IPS-NIHi7 (cell line): ENCODE measurements around the gene LCP1.

Experiments used
- DNase-seq: peaks from one replicate; pipeline ENCODE4 v3.0.0; 2012; ENCODE audit warnings: mixed read lengths; ENCODE audit errors: extremely low spot score

Gene LCP1

DNA sequence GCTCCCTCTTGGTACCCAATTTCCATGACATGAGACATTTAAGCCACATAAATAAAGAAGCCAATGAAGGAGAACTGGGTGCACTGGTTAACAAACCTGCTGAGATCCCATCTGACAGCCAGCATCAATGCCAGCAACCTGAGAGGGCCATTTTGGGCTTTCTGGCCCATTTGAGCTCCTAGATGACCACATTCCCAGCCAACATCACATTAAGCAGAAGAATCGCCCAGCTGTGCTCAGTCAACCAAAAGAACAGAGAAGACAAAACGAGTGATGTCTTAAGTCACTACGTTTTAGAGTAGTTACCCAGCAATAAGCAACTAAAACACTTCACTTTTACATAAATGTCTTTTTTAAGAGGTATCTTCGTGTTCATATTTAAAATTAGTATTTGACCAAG, 21.9 kb downstream of the LCP1 start:
- no peak for DNase-seq

DNA sequence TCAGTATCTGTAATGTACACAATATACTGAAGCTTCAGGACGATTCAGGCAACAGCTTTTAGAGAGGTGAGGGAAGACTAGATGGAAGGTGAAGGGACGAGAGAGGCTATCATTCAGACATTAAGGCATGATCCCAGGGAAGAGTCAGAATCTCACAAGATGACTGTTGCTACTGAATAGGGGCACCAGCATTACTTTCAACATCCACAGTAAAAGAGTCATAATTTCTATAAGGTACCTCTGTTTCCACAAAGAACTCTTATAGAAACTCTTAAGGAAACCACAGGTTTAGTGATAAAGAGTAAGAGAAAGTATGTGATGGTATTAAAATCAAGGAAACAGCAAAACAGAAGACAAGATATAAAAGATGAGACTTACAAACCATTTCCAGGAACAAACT, 23.0 kb downstream of the LCP1 start:
- no peak for DNase-seq

DNA sequence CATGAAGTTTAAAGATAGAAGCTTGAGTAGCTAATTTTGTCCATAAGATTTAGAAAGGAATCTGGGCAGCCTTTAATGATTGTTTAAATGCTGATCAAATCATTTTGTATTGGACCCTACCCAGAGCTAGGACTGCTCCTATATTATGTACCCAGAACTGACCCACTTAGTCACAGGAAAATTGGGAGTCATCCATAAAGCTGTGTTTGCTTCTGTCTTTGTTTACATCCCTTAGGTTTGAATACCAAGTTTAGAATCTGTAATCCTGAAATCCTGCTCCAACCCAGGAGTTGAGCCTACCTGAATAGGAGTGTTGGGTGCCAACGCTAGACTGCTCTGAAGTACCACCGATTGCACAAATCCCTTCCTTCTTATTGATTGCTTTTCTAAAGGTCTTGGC, 23.8 kb downstream of the LCP1 start:
- DNase-seq, result no peak

DNA sequence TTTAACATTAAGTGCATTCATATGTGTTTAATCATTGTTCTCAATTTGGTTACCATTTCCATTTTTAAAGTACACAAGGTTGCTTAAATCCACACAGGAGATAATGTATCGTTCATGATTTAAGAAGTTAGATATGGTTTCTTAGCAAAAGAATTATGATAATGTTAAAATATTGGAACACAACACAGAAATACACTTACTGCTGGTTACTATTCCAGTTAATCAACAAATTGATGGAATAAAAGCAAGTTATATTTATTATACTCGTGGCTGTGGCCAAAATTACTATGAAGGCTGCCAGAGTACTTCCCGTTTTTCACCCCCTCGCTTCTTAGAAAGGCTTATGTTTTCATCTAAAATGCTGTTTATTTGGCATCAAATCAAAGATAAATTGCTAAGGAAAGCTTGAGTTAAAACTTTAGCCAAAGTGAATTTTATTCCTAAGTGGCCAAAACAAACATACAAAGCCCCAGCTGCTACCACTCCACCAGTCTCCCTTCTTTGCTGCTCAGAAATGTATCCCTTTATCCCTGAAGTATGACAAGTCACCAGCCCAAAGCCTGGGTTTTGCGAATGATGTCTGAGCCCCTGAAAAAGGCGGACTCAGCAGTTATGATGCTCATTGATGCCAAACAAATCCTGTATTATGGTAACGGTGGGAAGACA, 27.7 kb downstream of the LCP1 start:
- no peak for DNase-seq

DNA sequence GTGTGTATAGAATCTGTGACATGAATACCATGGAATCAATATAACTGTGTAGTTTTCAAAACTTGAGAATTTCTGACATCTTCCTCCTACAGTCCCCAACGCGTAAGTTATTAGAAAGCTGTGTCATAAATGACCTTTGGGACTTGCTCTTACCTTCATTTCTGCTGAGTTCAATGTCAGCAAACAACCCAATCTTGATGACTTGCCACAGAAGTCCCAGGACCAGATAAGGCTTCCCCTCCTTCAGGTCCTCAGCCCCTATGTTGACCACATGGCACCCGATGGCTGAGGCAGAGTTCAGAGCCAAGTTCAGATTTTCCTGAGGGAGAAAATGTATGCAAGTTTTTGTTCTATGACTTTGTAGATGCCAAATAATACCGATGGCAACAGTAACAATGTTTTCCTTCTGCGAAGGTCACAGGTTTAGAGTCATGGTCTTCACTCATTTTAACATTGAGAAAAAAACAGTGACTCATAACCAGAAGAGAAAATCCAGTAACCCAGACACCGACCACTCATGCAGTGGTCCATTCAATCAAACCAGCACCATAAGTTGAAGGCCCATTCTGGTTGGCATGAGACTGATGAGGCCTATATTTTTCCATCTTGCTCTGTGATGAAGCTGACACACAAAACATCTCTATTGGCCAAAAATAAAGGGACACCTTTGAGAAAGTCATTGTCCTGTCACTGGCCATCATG, 29.2 kb downstream of the LCP1 start:
- DNase-seq, result no peak

DNA sequence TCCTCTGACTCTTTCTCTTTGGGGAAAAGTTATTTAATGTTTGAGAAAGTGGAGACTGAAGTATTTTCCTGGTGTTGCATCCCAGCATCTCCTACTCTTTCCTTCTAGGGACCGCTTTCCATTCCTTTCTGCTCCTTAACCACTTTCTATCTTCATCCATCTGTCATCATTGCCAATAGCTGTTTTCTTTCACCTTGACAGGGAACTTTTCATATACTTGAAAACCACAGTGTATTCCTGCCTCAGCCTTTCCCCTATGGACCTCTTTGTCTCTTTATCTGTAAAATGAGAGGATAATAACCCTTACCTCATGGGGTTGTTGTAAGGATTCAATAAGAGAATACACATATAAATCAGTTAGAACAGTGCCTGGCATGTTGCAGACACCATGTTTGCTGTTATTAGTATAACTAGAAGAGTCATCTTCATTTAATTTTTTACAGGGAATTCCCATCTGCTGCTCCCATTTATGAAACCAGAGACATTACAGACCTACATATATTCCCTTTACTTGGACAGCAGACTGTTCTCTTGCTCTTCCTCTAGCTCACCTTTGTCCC, 31.8 kb downstream of the LCP1 start:
- no peak for DNase-seq

DNA sequence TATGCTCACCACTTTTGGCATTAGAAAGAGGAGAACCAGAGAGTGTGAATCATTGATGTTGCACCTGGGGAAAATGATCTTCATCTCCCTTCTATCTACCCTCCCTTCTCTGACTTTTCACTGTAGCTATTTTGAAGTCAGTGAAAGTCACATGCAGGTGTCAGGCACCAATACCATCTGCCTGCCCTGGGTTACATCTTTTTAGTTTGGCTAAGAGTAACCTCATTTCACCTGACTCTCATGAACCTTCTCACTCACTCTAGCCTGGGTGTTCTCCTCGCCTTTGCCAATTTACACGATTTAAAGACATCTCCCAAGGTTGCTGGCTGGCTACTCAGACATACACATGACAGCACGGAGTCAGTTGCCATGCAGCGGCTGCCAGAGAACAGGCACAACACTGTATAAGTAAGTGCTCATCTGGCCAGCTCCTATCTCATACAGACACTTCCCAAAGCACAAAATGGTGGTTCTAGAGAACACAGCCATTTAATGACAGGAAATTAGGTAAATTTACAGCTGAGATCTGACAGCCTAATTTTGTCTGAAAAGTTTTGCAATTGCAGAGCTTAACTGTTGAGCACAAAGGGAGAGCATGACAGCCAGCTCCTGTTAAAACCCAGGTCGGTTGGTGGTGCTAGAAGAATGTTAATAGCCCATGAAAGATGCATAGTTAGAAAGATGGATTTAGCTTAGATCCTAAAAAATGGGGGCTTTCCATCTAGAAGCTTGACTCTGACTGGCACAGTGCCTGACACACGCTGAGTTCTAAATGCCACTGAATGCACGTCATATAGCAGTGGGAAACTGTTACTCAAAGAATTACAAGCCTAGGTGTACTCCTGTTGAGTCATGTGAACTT, 32.5 kb downstream of the LCP1 start:
- no peak for DNase-seq

DNA sequence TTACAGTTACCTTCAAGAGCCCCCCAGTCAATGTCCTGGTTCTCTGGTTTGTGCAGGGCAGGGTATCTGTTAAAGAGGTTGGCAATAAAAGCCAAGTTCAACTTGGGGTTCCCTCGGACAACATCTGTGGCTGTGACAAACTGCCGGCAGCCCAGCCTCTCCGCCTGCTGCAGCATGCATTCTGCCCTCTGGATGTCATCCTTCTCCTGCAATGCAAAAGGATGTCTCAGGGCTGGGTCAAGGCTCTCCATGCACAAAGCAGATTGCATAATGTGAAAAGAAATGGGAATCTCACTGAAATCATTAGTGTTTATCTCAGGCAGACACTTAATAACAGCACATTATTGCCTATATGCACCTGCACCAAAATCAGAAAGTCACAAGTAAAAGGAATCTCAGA, 35.1 kb downstream of the LCP1 start:
- peak; percentile 68 for DNase-seq

DNA sequence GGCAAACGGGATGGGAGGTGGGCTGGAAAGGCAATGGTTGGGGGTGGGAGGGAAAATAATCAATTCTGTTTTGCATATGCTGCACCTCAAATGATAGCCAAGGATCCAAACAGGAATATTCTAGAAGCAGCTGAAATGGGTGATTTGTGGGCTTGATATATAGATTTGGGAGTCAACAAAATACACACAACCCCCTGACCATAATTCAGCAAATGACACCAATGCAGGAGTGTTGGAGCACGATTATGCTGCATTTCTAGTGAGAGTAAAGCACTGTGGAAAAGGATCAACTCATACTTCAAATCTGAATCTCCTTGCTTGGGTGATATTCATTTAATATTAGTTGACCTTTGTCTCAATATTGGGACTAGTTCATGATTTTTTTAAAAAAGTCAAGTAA, 36.0 kb downstream of the LCP1 start:
- no peak for DNase-seq

DNA sequence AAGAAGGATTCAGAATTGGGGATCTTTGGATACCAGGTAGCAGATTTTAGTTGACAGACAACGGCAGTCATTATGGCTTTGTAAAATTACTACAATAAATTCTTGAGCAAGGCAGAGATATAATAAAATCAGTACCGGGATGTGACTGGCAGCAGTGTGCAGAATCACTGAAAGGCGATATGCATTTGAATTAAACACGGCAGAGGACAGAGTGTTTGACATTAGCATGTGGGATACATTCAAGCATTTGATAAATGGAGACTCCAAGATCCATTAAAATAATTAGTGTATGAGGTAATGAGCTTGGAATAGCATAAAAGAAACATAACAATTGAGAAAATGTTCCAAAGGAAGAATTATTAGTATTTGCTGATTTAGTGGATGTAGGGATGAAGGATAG, 36.8 kb downstream of the LCP1 start:
- DNase-seq, result no peak

DNA sequence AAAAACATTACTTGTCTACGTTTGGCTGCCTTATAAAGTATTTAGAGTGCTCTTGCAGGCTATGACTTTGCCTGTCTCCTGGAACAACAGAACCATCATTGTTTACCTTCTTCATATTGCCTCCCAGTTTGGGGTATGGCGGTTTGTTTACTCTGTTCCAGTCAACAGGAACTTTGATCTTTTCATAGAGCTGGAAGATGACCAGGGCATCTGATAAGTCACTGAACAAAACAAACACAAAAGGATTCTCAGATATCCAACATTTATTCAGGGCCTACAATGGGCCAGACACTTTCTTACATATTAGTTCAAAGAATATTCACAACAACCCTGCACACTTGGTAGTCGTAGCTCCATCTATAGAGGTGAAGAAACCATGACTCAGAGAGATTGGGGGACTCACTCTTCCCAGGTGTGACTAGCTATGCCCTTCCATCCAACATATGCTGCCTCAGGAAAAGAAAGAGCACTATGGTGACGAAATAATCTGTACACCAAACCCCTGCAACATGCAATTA, 38.7 kb downstream of the LCP1 start:
- DNase-seq, result no peak

DNA sequence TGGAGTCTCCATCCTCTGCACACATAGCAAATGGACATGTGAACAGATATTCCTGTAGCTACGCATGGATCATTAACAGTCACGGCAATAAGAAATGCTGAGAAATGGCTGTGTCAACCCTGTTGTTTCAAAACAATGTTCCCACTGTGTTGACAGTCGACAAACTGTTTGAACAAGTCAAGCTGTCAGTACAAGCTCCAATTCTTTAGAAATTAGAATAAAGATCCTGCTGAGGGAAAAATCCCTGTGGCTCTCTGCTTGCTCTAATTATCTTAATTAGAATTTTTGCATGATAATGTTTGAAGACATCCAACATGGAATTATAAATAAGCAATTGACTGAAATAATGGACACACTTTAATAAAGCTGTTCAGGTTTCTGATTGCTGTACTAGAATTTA, 39.2 kb downstream of the LCP1 start:
- DNase-seq, result no peak

DNA sequence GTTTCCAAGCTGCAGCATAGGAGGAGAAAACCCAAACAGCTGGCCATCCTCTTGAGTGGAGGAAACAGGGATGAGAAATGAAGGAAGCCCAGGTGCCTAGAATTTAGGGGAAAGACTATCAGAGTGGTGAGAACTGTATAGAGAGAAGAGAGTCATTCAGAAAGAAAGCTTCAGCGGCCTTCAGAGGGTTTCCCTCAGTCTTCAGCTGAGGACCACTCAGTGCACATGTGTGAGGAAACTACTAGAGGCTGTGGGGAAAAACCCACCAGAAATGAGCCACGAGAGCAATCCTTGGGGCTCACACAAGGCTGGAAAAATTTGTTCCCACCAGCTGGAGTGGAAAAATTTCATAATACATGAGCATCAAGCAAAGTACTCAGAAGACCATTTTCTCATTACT, 41.9 kb downstream of the LCP1 start:
- no peak for DNase-seq

DNA sequence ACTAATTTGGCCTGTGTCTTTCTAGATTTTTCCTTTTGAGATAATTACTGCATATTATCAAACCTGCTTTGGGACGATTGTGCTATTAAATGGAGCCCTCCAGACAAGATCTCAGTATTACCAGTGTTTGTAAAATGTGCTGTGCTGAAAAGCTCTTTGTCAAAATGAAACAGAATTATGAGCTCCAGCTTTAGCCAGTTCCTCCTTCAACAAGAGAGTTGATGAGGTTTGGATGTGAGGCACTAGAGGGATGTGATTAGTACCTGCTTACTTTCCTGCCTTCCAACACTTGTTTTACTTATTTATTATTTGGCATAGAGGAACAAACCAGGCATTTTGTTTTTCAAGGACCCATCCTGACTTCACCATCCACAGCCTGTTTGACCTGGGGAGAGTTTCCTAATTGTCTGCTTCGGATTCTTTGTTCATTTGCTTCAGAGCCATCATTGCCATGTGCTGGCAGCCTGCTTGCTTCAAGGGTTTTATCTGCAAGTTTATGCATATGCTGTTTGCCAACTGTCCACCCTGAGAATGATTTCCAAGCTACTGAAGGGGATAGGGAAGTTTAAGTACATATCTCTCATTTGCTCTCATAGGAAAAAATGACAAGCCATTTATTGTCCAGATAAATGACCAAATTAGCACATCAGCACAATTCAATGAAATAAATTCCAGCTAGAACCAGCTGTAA, 44.2 kb downstream of the LCP1 start:
- DNase-seq, result no peak

DNA sequence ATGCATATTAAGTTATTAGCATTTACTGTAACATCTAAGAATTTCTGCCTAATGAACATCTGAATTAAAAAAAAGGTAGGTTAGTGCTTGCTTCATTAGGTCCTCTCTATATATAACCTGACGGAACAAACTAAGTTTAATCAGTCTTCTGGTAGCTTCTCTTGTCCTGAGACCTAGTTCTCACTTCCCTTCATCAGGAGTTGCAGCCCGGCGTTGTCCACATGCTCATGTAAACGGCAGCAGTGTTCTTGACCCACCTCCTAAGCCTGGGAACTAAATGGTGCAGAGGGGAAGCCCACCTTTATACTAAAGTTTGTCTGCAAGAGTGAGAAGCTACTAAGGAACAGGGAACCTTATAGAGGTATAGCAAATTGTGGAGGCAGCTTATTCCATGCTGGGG, 45.3 kb downstream of the LCP1 start:
- DNase-seq, result no peak

DNA sequence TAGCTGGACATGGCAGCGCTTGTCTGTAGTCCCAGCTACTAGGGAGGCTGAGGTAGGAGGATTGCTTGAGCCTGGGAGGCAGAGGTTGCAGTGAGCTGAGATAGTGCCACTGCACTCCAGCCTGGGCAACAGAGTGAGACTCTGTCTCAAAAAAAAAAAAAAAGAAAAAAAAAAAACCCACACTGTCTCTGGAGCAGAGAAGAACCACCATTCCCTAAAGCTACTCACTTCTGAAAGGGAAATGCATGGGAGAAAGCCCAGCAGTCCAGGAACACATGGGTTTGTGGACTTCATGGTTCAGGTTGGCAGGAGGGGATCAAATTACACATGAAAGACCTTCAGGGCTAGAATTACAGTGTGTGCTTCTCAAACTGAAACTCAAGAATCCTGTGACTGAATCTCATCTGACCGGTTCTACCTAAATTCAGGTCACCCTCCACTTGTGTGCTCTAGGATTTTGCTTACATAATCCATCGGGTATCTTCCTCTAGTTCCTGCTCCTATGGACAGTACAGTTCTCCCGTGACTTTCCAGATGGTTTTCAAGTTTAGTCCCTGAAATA, 46.9 kb downstream of the LCP1 start:
- peak; percentile 63 for DNase-seq

DNA sequence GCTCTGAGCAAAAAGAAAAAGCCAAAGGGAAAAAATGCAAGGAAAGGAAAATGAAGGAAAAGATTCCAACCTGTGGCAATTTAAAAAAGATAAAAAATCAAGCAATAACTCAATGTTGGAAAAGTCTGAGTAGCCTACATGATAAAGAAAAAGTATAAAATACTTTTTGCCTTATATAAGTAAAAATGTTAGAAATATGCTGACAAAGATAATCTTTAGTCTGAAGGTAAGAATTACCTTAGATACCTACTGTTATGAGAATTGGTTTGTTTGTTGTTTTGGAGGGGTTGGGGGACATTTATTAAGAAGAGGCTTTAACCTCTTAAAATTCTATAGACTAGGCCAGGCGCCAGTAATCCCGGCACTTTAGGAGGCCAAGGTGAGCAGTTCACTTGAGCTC, 47.5 kb downstream of the LCP1 start:
- no peak for DNase-seq

DNA sequence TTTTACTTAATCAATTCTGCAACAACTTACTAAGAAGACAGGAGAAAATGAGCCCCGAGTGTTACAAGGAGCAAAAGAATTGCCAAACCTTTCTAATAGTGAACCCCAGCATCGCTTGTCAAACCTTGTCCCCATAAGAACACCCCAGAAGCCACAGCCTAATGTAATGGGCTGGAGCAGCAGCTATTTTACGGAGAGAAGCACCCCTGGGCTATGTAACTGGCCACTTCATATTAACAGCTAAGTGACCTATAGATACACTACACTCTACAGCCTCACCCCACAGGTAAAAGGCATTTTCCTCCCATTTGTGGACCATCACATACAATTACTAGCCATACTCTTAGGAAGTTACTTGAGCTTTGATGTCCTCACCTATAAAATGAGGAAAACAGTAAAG, 49.9 kb downstream of the LCP1 start:
- no peak for DNase-seq

DNA sequence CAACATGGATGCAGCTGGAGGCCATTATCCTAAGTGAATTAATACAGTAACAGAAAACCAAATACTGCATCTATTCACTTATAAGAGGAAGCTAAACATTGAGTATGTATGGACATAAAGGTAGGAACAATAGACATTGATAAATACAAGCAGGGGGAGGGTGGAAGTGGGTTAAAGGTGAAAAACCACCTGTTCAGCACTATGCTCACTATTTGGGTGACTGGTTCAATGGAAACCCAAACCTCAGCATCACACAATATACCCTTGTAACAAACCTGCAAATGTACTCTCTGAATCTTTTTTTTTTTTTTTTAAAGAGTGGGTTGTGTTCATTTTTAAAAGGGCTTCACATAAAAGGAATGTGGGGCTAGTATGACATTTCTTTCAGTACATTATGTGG, 50.3 kb downstream of the LCP1 start:
- no peak for DNase-seq

DNA sequence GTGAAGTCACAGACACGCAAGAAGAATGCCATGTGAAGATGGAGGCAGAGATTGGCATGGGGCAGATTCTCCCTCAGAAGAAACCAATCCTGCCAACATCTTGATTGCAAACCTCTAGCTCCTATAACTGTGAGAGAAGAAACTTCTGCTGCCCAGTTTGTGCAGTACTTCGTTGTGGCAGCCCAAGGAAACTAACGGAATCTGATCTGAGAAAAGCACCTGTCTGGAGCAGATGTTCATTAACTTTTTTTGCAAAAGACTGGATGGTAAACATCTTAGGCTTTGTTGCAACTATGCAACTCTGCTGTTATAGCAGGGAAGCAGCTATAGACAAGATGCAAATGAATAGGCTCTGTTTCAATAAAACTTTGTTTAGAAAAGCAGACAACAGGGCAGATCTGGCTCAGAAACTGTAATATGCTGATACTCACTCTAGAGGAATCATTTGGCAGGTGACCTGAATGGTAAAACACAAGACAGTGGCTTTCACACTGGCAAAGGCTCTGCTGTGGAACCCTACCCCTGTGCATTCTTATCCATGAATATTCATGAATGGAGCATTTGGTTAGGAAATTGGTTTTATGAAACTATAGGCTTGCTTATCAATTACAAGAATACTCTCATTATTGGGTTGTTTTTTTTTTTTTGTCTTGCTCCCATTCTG, 51.9 kb downstream of the LCP1 start:
- no peak for DNase-seq

DNA sequence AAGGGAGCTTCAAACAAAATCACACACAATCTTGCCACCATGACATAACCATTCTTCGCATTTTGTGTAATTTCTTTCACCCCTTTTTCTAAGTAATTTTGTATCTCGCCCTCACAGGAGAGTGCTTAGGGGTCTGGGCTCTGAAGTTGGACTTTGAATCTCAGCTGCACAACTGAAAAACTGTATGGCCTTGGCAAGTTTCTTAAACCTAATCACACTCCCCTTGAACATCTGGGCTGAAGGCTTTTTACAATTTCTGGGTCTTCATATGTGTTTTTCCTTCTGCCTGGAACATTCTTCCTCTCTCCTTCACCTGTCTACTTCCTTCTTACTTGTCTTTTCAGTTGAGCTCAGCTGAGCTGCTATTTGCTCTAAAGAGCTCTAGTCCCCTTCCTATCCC, 52.9 kb downstream of the LCP1 start:
- no peak for DNase-seq
